GM21367 (cell line): ENCODE data around the gene PDIK1L.
"Not testable (repeated sequence)": the region's sequence is repeated elsewhere in the genome, so short reads cannot be mapped to it uniquely, and the experiment has no call there.

Experiments
- ATAC-seq: cut with Tn5 transposase; IDR thresholded peaks from one replicate; pipeline ENCODE4 v1.9.1; 2021; ENCODE audit not compliant: unreplicated experiment

The PDIK1L gene

DNA sequence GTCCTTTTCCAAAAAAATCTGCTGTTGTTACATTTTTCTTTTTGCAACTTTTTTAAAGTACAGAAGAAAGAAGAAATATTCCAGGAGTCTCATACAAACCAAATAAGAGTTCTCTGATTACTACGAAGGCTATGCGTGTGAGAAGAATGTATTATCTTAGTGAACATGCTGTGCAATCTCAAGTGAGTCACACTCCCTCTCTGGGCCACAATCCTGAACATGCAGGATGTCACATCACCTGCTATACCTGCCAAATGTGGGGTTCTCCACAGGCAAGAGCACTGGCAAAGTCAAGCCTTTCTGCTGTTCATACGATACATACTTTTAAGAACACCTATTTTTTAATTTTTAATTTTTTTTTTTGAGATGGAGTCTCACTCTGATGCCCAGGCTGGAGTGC, 22.5 kb upstream of the PDIK1L start:
- ATAC-seq, result no peak

DNA sequence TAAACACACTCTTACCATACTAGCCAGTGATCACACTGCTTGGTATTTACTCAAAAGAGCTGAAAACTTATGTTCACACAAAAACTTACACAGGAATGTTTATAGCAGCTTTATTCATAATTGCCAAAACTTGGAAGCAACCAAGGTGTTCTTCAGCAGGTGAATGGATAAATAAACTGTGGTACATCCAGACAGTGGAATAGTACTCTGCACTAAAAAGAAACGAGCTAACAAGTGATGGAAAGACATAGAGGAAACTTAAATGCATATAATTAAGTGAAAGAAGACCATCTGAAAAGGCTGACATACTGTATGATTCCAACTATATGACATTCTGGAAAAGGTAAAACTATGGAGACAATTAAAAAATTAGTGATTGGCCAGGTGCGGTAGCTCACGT, 20.7 kb upstream of the PDIK1L start:
- no peak for ATAC-seq

DNA sequence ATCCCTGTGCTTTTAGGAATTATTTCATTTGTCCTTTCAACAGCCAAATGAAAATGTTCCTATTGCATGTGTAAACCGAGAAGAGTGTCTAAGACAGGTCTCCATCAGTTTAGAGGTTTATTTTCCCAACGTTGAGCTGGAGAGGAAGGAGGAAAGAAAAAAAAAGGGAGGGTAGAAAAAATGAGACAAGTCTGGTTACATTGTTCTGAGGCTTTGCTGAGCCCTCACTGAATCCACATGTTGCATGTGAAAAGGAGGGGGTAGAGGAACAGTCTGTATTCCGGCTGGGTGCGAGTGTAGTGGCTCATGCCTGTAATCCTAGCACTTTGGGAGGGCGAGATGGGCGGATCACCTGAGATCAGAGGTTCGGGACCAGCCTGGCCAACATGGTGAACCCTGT, 19.2 kb upstream of the PDIK1L start:
- ATAC-seq, result no peak

DNA sequence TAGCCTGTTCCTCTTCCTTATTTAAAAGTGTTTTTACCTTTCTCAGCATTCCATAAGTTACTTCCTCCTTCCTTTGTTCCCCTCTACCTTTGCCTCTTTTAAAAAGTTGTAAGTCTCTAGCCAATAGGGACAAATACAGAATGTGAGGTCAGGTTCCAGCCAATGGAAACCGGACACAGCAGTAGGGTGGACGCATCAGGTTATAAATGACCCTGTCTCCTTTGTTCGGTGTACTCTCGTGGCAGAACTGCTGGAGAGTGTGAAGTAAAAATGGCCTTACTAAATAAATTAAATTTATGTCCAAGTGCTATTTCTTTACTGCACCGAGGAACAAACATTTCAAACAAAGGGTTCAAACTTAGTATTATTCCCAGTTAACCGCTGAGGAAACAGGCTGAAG, 18.1 kb upstream of the PDIK1L start:
- ATAC-seq, result not testable (repeated sequence)

DNA sequence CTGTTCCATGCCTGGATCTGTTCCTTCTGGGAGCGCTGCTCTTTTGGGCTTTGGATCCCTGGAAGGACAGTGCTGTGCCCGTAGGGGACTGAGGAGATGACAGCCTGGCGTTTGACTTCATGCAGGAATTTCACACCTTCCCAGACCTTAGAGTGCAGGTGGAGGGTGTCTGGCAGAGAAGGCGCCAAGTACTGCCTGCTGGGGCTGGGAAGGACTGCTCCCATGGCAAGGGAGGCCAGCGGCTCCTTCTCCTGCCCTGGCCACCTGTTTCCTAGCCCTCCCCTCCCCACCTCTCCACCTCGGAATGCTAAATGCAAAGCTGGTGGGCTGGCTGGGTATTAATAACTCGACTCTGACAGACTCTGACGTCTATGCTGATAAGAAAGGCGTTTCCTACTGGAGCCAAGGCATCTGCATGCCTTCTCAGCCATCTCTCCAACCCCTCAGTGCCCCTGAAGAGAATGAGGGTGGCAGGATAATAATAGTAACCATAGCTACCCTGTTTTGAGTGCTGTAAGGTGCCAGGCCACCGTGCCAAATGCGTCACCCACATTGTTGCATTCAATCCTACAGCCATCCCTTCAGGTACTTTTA, 17.5 kb upstream of the PDIK1L start:
- no peak for ATAC-seq

DNA sequence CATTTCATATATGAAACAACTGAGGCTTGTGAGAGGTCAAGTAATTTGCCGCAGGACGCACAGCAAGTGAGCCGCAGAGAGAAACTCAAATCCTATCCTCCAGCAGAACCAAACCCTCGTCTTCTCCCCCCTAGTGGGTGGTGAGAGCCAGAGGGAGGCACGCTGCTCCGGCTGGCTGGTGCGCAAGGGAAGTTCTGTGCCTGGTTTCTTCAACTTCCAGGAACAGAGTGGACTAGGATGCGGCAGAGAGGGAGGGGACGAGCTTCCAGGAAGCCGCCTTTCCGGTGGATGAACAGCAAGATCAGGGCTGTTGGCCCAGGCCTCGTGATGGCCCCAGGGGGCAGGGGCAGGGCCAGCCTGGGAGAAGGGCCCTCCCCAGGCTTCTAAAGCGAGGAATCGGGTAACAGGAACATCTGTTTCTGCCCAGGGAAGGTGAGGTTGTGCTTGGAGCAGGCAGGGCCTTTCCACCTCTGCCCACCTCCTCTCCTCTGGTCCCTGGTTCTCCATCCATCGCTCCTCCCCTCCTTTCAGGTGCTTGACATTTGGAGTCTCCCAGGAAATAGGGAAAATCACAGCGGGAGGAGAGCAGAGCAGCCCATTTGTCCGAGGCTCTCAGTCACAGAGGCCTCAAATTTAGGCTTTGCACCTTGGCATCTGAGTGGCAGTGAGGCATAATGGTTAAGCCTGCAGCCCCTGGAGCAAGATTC, 16.8 kb upstream of the PDIK1L start:
- no peak for ATAC-seq

DNA sequence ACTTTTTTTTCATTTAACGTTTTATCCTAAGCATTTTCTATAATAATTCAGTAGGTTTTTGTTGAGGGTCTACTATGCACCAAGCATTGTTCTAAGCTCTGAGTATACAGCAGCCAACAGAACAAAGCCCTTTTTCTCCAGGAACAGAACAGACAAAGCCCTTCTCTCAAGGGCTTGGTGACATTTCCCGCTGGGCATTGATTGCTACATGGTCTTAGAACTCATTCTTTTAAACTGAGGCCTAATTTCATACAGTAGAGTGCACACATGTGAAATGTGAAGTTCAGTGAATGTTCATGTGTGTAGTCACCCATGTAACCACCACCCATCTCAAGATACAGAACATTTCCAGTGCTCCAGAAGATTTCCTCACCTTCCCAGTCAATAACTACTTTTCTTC, 15.2 kb upstream of the PDIK1L start:
- ATAC-seq, result no peak

DNA sequence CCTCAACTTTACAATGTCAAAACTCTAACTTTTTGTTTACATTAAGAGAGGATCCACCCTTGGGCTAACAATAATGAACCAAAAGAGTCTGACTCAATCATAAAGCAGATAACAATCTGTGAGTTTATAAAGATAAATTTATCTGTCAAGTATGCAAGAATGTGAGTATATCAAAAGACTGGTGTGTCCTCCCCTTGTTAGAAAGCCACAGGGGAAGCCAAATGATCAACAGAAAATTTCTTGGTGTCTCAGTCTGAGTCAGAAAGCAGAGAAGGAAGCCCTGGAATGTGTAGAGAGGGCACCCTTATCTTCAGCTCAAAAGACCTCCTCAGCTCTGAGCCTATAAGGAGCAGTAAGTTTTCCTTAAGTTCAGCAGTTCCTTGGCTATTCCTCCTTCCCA, 13.9 kb upstream of the PDIK1L start:
- no peak for ATAC-seq

DNA sequence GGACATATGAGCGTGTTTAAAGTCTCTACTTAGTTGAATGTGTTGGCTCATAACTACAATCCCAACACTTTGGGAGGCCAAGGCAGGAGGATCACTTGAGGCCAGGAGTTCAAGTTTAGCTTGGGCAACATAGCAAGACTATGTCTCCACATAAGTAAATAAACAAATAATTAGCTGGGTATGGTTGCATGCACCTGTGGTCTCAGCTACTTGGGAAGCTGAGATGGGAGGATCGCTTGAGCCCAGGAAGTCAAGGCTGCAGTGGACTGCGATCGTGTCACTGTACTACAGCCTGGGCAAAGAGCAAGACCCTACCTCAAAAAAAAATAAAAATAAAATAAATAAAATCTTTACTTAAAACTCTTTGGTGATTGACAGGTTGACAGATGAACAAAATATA, 13.0 kb upstream of the PDIK1L start:
- ATAC-seq, result no peak

DNA sequence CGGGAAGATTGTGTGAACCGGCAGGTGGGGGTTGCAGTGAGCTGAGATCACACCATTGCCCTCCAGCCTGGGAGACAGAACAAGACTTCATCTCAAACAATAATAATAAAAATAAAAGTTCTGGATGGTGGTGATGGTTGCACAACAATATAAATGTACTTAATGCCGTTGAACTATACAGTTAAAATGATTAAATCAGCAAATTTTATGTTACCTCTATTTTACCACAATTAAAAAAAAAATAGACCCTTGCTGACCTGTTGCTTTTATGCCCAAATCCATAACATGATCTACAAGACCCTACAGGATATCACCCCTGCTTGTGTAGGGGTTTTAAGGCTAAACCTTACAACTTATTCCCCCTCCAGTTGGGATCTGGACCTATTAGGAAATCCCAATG, 11.8 kb upstream of the PDIK1L start:
- ATAC-seq, result no peak

DNA sequence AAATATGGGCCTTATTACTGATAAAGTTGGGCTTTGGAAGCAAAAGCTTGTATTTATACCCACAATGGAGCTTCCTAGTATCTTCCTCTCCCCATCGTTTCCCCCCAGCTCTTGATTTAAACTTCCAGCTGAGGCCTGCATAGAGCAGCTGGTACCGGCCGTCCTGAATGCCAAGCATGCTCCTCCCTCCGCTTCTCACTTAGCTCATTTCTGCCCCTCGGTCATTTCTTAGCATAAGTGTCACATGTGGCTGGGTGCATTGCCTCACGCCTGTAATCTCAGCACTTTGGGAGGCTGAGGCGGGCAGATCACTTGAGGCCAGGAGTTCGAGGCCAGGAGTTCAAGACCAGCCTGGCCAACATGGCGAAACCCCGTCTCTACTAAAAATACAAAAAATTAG, 11.4 kb upstream of the PDIK1L start:
- ATAC-seq, result not testable (repeated sequence)

DNA sequence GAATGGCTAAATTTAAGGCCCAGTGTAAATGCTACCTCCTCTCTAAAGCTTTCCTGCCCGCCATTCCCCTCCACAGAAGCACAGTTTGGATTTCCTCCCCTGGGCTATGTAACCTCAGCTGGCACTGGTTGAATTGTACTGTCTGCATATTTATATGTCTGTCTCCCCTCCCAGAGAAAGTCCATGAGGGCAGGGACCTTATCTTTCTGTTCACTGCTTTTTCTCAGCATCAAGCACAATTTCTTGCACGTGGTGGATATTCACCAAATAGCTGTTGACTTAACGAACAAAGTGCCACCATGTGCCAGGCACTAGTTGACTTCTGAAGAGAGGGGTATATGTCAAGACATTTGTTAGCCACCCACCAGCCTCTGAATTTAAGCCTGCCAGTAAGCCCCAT, 9.5 kb upstream of the PDIK1L start:
- no peak for ATAC-seq

DNA sequence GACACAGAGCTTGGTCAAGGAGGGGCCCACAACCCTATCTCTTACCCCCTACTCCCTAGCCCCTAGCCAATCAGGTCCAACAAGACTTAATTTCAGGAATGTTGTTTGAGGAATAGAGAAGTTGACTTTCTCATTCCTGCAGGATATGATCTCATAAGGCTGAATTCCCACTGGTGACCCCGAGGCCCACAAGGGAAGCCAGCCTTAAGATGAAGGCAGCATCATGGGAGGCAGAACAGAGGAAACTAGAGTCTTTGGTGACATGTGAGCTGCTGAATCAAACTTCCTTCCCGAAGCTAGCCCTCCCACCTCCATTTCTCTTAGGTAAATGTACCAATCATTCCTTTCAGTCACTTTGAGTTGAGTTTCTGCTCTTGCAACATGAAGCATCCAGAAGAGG, 9.1 kb upstream of the PDIK1L start:
- no peak for ATAC-seq

DNA sequence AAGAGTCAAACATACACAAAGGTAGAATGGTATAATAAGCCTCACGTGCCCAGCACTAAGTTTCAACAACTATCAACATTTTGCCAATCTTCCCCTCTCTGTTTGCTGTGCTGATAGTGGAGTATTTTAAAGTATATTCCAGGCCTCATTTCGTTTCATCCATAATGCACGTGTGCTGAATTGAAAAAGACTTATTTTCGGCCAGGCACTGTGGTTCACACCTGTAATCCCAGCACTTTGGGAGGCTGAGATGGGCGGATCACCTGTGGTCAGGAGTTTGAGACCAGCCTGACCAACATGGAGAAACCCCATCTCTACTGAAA, 6.4 kb upstream of the PDIK1L start:
- not testable (repeated sequence) for ATAC-seq

DNA sequence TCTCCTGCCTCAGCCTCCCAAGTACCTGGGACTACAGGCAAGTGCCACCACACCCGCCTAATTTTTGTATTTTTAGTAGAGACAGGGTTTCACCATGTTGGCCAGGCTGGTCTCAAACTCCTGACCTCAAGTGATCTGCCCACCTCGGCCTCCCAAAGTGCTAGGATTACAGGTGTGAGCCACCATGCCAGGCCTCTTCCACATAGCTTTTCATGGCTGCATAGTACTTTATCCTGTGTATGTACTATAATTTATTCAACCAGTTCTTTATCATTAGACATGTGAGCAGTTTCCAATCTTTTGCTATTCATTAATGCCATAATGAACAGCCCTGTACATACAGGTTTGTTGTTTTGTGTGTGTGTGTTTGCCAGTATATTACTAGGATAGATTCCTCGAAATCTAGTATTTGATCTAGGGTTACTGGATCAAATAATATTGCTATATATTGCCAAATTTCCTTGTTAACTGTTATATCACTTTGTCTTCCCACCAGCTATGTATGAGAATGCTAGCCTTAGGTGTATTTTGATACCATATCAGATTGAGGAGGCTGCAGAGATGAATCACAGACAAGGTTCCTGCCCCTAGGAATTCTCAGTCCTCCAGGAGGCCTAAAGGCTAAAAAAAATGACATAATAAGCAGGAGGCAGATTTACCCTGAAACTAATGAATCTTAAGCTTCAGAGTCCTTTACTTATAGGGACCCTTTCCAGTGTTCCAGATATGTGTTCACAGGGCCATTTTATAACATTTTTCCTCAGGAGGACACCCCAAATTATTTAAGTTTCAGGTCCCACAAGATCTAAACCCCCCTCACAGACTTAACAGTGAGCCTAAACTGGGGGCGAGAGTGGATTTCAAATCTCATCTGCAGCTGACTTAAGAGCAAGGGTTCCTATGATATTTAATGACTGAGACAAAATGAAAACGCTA, 2.1 kb upstream of the PDIK1L start:
- ATAC-seq, result no peak

DNA sequence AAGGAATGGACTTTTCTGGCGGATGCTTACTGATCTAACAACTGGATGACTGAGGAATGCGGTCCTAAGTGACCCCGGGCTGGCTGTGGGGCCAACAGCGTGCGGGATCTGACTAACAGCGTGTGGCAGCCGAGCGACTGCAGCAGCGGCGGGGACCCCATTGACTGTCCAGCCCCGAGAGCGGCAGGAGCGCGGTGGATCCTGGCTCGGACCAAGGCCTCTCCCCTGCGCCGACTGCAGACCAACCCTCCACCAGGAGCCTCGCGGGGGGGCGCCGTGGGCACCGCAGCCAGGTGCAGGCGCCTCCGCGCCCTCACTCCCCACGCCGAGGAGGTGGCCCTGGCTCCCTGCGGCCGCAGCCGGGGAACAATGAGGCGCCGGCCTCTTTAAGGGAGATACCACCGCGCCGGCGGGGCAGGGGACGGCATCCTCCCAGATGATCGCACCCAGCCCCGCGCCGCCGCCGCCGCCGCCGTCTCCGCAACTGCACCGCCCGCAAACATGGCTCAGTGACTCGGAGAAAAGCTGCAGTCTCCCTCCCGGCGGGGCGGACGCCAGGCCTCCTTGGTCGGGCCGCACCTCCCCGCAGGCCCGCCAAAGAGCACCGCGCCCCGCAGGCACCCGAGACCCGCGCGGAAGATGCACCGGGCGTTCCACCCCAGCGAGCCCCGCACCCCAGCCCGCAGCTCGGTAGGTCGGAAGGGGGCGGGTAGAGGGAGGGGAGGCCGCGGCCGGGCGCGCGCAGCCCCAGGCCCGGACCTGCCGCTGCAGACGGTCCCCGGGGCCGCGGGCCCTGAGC, 694 bp upstream of the PDIK1L start:
- ATAC-seq, result peak; percentile 34

DNA sequence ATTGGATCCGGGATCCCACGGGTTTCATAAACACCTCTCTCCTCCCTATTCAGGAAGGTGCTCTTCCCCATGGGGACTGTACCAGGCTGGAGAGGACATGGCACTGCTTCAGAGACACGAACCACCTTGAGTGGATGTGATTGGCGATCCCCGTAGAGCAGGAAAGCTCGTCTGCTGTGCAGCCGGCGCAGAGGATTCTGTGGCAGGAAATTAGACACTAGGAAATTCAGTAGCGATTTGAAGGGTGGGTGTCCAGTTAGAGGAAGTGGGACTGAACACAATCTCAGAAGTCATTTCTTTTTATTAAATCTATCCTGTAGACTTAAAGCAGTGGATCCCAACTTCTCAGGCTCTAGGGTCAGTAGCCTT, 767 bp downstream of the PDIK1L start:
- no peak for ATAC-seq

DNA sequence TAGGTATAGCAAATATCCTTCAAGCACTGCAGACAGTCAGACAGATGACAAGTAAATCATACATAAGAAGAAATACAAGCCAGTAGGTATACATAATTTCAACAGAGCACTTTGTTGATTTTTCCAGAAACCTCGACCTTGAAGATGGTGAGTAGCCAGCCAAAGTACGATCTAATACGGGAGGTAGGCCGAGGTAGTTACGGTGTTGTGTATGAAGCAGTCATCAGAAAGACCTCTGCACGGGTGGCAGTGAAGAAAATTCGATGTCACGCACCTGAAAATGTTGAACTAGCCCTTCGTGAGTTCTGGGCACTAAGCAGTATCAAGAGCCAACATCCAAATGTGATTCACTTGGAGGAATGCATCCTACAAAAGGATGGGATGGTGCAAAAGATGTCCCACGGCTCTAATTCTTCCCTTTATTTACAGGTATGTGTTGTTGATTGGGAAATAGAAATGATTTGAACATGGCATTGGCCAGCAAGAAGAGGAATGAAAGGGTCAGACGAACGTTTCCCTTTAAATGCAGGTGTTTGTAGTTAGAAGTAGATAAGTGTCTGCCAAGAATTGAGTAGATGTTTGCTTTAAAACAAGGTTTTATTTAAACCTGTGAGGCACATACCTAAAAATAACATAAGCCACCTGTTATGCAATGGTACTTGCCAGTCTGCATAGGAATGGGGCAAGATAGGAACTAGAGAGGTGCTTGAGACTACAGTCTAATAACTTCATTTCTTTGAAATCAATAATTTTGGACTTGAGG, 2.7 kb downstream of the PDIK1L start:
- ATAC-seq, result no peak

DNA sequence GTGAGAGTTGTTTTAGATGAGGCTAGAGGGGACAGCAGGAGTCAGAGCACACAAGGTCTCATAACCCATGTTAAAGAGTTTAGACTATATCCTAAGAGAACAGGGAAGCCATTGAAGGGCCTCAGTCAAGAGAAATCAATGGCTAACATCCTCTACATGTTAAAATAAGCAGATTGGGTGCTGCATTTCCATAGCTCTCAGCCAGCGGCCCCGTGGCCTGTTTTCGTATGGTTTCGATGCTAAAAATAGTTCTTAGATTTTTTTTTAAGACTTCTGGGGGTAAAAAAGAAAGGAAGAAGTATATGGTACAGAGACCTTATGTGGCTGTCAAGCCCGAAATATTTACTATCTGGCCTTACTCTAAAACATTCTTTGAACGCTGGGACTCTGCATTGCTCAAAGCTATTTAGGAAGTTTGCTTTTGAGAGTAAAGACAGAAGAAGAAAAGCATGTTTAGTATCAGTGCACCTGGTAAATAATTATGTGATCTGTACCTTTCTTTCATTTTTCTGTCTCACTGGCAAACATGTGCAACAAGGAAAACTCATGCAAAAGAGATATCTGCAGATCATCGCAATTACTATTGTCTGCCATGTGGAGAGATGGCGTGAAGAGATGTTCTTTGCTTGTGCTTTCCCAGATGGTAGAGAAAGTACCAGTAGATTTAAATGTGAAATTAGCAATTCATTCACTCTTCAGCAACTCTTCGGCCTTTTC, 8.4 kb downstream of the PDIK1L start:
- no peak for ATAC-seq
